Activated T-cell treated with anti-CD3 and anti-CD28 coated beads, Interleukin-2, amount 50 U/mL, for 24 hours (primary cell): Measurements from ENCODE around the gene RAB17.
A peak's percentile ranks its signal among the peaks of the same experiment; 100 is the strongest.

ENCODE experiments used
- DNase-seq: peaks from one replicate; pipeline ENCODE4 v3.0.0-alpha.2; 2020
- H3K27ac Mint-ChIP-seq: 2 replicates; pipeline ENCODE4 v1.8.0; 2020; ENCODE audit warnings: mild to moderate bottlenecking, mixed read lengths
- H3K27me3 Mint-ChIP-seq: 2 replicates; pipeline ENCODE4 v1.8.0; 2020; ENCODE audit warnings: mixed read lengths
- H3K36me3 Mint-ChIP-seq: 2 replicates; pipeline ENCODE4 v1.8.0; 2020; ENCODE audit warnings: low read depth, mixed read lengths
- H3K4me1 Mint-ChIP-seq: 2 replicates; pipeline ENCODE4 v1.8.0; 2020; ENCODE audit warnings: low read depth, mixed read lengths
- H3K4me3 Mint-ChIP-seq: 2 replicates; pipeline ENCODE4 v1.8.0; 2020; ENCODE audit warnings: mild to moderate bottlenecking, moderate library complexity, mixed read lengths
- H3K9me3 Mint-ChIP-seq: 2 replicates; pipeline ENCODE4 v1.8.0; 2020; ENCODE audit warnings: mixed read lengths

RAB17 gene

GRCh38 chr2:237581751-237582746 lies 8.5 kb downstream of the RAB17 start:
- H3K9me3 Mint-ChIP-seq = no peaks in the 10 kb centered on the region
- no peaks in the 10 kb centered on the region for H3K36me3 Mint-ChIP-seq
- peak; percentile 60 for DNase-seq
- H3K27me3 Mint-ChIP-seq = no peaks in the 10 kb centered on the region
- peak overlapping the region; percentile 35 for H3K27ac Mint-ChIP-seq
- peaks cover 5% of the 10 kb centered on the region for H3K4me1 Mint-ChIP-seq
- H3K4me3 Mint-ChIP-seq = no peak overlapping the region

GRCh38 chr2:237581326-237581725 lies 9.2 kb downstream of the RAB17 start:
- peaks cover 5% of the 10 kb centered on the region for H3K4me1 Mint-ChIP-seq
- peak overlapping the region; percentile 35 for H3K27ac Mint-ChIP-seq
- H3K27me3 Mint-ChIP-seq = no peaks in the 10 kb centered on the region
- no peaks in the 10 kb centered on the region for H3K9me3 Mint-ChIP-seq
- no peak for DNase-seq
- no peaks in the 10 kb centered on the region for H3K36me3 Mint-ChIP-seq
- no peak overlapping the region for H3K4me3 Mint-ChIP-seq

GRCh38 chr2:237577956-237578870 lies 12.3 kb downstream of the RAB17 start:
- Mint-ChIP-seq H3K27me3 (no peaks in the 10 kb centered on the region), H3K4me1 (peaks cover 5% of the 10 kb centered on the region), H3K27ac (no peak overlapping the region), H3K4me3 (no peak overlapping the region), H3K9me3 (no peaks in the 10 kb centered on the region), H3K36me3 (no peaks in the 10 kb centered on the region)
- no peak for DNase-seq

- Mint-ChIP-seq H3K27me3 (no peaks in the 10 kb centered on the region), H3K9me3 (no peaks in the 10 kb centered on the region), H3K27ac (no peak overlapping the region), H3K4me3 (no peak overlapping the region), H3K4me1 (peaks cover 5% of the 10 kb centered on the region), H3K36me3 (no peaks in the 10 kb centered on the region)
- no peak for DNase-seq
These were observed 13.1 kb downstream of the RAB17 start for GRCh38 chr2:237577458-237577857.

- H3K27ac Mint-ChIP-seq = no peak overlapping the region
- DNase-seq = no peak
- peaks cover 7% of the 10 kb centered on the region for H3K4me1 Mint-ChIP-seq
- H3K9me3 Mint-ChIP-seq = no peaks in the 10 kb centered on the region
- H3K36me3 Mint-ChIP-seq = no peaks in the 10 kb centered on the region
- H3K27me3 Mint-ChIP-seq = no peaks in the 10 kb centered on the region
- no peak overlapping the region for H3K4me3 Mint-ChIP-seq
These were observed 13.6 kb downstream of the RAB17 start for GRCh38 chr2:237576974-237577373.

- no peaks in the 10 kb centered on the region for H3K36me3 Mint-ChIP-seq
- no peak overlapping the region for H3K27ac Mint-ChIP-seq
- H3K4me1 Mint-ChIP-seq = peaks cover 6% of the 10 kb centered on the region
- DNase-seq = no peak
- no peaks in the 10 kb centered on the region for H3K9me3 Mint-ChIP-seq
- H3K27me3 Mint-ChIP-seq = peaks cover 3% of the 10 kb centered on the region
- H3K4me3 Mint-ChIP-seq = no peak overlapping the region
These were observed 14.4 kb downstream of the RAB17 start for GRCh38 chr2:237575869-237576862.

- Mint-ChIP-seq H3K27me3 (peaks cover 3% of the 10 kb centered on the region), H3K4me1 (peaks cover 6% of the 10 kb centered on the region), H3K9me3 (no peaks in the 10 kb centered on the region), H3K36me3 (no peaks in the 10 kb centered on the region), H3K4me3 (no peak overlapping the region), H3K27ac (no peak overlapping the region)
- no peak for DNase-seq
These were observed 15.4 kb downstream of the RAB17 start for GRCh38 chr2:237574894-237575868.

GRCh38 chr2:237574467-237574866 lies 16.1 kb downstream of the RAB17 start:
- no peaks in the 10 kb centered on the region for H3K9me3 Mint-ChIP-seq
- no peak overlapping the region for H3K4me3 Mint-ChIP-seq
- H3K27me3 Mint-ChIP-seq = peaks cover 3% of the 10 kb centered on the region
- no peak overlapping the region for H3K27ac Mint-ChIP-seq
- no peak for DNase-seq
- H3K4me1 Mint-ChIP-seq = peaks cover 6% of the 10 kb centered on the region
- H3K36me3 Mint-ChIP-seq = no peaks in the 10 kb centered on the region

GRCh38 chr2:237573721-237574415 lies 16.7 kb downstream of the RAB17 start:
- no peak for DNase-seq
- H3K27me3 Mint-ChIP-seq = peaks cover 6% of the 10 kb centered on the region
- H3K36me3 Mint-ChIP-seq = no peaks in the 10 kb centered on the region
- no peaks in the 10 kb centered on the region for H3K9me3 Mint-ChIP-seq
- no peak overlapping the region for H3K4me3 Mint-ChIP-seq
- no peak overlapping the region for H3K27ac Mint-ChIP-seq
- H3K4me1 Mint-ChIP-seq = peaks cover 6% of the 10 kb centered on the region

- H3K4me1 Mint-ChIP-seq = peaks cover 6% of the 10 kb centered on the region
- no peak overlapping the region for H3K27ac Mint-ChIP-seq
- H3K4me3 Mint-ChIP-seq = no peak overlapping the region
- no peak for DNase-seq
- no peaks in the 10 kb centered on the region for H3K36me3 Mint-ChIP-seq
- H3K9me3 Mint-ChIP-seq = no peaks in the 10 kb centered on the region
- H3K27me3 Mint-ChIP-seq = peaks cover 7% of the 10 kb centered on the region
These were observed 17.8 kb downstream of the RAB17 start for GRCh38 chr2:237572742-237573101.

GRCh38 chr2:237572021-237572741 lies 18.4 kb downstream of the RAB17 start:
- peaks cover 7% of the 10 kb centered on the region for H3K27me3 Mint-ChIP-seq
- no peaks in the 10 kb centered on the region for H3K9me3 Mint-ChIP-seq
- H3K4me1 Mint-ChIP-seq = peaks cover 6% of the 10 kb centered on the region
- peak; percentile 92 for DNase-seq
- H3K4me3 Mint-ChIP-seq = no peak overlapping the region
- H3K36me3 Mint-ChIP-seq = no peaks in the 10 kb centered on the region
- no peak overlapping the region for H3K27ac Mint-ChIP-seq

GRCh38 chr2:237571551-237571950 lies 19.0 kb downstream of the RAB17 start:
- Mint-ChIP-seq H3K36me3 (no peaks in the 10 kb centered on the region), H3K4me1 (peaks cover 6% of the 10 kb centered on the region), H3K4me3 (no peak overlapping the region), H3K9me3 (no peaks in the 10 kb centered on the region), H3K27me3 (peaks cover 7% of the 10 kb centered on the region), H3K27ac (no peak overlapping the region)
- no peak for DNase-seq
